HEK293 (cell line): ENCODE results near the gene POLD4.

Source experiments
- ZNF354C ChIP-seq: fragments of 450-650 bp; formaldehyde crosslinking; IDR thresholded peaks from 2 replicates; pipeline ENCODE4 v1.5.1; 2016; ENCODE audit warnings: missing biosample characterization, missing genetic modification characterization, low read depth, borderline replicate concordance
- ZNF623 ChIP-seq: fragments of 450-650 bp; formaldehyde crosslinking; IDR thresholded peaks from 2 replicates; pipeline ENCODE4 v1.5.1; 2016; ENCODE audit warnings: missing biosample characterization, missing genetic modification characterization
- TF ChIP-seq, protein P1 (sequence below): fragments of 450-650 bp; formaldehyde crosslinking; IDR thresholded peaks from 2 replicates; pipeline ENCODE4 v1.5.1; 2016; ENCODE audit warnings: missing biosample characterization, missing genetic modification characterization
- TF ChIP-seq, protein P2 (sequence below): fragments of 450-650 bp; formaldehyde crosslinking; IDR thresholded peaks from 2 replicates; pipeline ENCODE4 v1.5.1; 2016; ENCODE audit warnings: missing biosample characterization, missing genetic modification characterization

- TF ChIP-seq, protein P1, sequence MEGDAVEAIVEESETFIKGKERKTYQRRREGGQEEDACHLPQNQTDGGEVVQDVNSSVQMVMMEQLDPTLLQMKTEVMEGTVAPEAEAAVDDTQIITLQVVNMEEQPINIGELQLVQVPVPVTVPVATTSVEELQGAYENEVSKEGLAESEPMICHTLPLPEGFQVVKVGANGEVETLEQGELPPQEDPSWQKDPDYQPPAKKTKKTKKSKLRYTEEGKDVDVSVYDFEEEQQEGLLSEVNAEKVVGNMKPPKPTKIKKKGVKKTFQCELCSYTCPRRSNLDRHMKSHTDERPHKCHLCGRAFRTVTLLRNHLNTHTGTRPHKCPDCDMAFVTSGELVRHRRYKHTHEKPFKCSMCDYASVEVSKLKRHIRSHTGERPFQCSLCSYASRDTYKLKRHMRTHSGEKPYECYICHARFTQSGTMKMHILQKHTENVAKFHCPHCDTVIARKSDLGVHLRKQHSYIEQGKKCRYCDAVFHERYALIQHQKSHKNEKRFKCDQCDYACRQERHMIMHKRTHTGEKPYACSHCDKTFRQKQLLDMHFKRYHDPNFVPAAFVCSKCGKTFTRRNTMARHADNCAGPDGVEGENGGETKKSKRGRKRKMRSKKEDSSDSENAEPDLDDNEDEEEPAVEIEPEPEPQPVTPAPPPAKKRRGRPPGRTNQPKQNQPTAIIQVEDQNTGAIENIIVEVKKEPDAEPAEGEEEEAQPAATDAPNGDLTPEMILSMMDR, result no peak
- no peak for TF ChIP-seq ZNF623 (tag by site-specific recombination)
- TF ChIP-seq ZNF354C (tag by site-specific recombination), result no peak
- TF ChIP-seq, protein P2, sequence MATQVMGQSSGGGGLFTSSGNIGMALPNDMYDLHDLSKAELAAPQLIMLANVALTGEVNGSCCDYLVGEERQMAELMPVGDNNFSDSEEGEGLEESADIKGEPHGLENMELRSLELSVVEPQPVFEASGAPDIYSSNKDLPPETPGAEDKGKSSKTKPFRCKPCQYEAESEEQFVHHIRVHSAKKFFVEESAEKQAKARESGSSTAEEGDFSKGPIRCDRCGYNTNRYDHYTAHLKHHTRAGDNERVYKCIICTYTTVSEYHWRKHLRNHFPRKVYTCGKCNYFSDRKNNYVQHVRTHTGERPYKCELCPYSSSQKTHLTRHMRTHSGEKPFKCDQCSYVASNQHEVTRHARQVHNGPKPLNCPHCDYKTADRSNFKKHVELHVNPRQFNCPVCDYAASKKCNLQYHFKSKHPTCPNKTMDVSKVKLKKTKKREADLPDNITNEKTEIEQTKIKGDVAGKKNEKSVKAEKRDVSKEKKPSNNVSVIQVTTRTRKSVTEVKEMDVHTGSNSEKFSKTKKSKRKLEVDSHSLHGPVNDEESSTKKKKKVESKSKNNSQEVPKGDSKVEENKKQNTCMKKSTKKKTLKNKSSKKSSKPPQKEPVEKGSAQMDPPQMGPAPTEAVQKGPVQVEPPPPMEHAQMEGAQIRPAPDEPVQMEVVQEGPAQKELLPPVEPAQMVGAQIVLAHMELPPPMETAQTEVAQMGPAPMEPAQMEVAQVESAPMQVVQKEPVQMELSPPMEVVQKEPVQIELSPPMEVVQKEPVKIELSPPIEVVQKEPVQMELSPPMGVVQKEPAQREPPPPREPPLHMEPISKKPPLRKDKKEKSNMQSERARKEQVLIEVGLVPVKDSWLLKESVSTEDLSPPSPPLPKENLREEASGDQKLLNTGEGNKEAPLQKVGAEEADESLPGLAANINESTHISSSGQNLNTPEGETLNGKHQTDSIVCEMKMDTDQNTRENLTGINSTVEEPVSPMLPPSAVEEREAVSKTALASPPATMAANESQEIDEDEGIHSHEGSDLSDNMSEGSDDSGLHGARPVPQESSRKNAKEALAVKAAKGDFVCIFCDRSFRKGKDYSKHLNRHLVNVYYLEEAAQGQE (tag by site-specific recombination), result no peak
Observed at GRCh38 chr11:67372321-67372992, 19.1 kb upstream of the POLD4 start.
